Measurements from ENCODE around the gene RBM41. TPM values are rescaled to one million over a fixed set of nuclear protein-coding genes. Genes with fewer than 3 reads are reported as not detected.
A peak's percentile ranks its signal among the peaks of the same experiment; 100 is the strongest.
"Not testable (repeated sequence)": the region's sequence is repeated elsewhere in the genome, so short reads cannot be mapped to it uniquely, and the experiment has no call there.

Gene RBM41
- total RNA-seq = 1 to 10 TPM; 6.7 to 7.3 TPM

DNA sequence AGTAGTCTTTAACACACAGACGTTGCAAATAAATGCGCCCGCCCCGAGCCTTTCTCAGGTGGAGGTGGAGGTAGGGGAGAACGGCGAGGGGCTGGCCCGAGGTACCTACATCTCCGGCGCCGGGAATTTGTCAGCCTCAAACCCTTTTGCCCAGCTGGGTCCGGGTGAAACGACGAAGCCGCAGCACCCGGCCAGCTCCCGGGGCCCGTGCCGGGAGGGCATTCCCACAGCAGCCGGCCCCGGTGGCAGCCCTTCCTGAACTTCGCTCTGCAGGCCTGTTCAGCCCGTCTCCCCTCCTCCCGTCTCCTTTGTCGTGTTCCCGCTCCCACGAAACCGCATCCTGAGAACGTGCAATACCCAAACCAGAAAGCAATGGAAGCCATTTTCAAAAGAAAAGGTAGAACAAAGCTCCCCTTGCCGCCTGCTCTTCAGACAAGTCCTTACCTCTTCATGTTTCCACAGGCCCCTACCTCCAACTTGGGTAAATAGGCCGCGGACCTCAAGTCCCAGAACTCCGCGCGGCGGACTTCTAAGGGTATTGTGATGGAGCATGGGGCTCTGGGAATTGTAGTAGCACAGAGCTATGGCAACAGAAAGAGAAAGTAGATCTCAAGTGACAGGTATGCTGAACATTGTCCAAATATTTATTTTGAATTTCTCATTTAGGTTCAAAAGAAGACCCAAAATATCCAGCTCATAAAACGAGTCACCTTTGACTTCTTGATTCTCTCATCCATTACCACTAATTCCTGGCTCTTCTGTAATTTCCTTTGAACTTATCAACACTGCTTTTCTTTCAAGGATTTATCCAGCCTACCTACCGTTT is at the start of gene RBM41:
TSS of gene RBM41 (minus strand) at position 501 of the 826 bp plus-strand sequence. CDS start at position 452, 49 bp downstream.
- TF ChIP-seq, protein P1, sequence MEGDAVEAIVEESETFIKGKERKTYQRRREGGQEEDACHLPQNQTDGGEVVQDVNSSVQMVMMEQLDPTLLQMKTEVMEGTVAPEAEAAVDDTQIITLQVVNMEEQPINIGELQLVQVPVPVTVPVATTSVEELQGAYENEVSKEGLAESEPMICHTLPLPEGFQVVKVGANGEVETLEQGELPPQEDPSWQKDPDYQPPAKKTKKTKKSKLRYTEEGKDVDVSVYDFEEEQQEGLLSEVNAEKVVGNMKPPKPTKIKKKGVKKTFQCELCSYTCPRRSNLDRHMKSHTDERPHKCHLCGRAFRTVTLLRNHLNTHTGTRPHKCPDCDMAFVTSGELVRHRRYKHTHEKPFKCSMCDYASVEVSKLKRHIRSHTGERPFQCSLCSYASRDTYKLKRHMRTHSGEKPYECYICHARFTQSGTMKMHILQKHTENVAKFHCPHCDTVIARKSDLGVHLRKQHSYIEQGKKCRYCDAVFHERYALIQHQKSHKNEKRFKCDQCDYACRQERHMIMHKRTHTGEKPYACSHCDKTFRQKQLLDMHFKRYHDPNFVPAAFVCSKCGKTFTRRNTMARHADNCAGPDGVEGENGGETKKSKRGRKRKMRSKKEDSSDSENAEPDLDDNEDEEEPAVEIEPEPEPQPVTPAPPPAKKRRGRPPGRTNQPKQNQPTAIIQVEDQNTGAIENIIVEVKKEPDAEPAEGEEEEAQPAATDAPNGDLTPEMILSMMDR (IDR thresholded peaks at IDR 0.05) = no peak
- H3K4me1 ChIP-seq = no peaks in the 10 kb centered on the region
- no peaks in the 10 kb centered on the region for H3K27me3 ChIP-seq
- H3K9me3 ChIP-seq = no peaks in the 10 kb centered on the region
- peak within 1 kb of the TSS; percentile 44 to 71 for H3K27ac ChIP-seq
- peak within 1 kb of the TSS; percentile 51 to 65 for H3K4me3 ChIP-seq
- H3K36me3 ChIP-seq = peaks cover 17% of the 10 kb centered on the region
- peak; percentile 86 for DNase-seq (ENCODE audit: low spot score)

DNA sequence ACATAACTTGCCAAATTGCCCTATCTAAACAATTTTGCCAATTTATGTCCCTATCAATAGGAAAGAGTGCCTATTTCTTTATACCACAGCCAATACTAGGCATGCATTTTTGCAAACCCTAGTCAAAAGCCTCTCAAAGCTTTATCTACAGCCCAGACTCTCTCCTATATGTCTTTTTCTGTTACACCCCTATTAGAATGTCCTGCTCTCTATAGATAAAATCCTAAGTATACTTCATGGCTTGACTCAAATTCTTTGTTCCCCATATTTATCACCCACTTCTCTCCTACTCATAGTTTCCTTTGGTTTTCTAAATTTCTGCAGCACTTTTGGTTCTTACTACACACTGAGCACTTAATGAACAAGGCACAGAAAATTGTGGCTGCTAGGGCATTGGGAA is 49.6 kb upstream of the RBM41 start:
- Histone ChIP-seq H3K27me3 (no peaks in the 10 kb centered on the region), H3K27ac (no peak overlapping the region), H3K36me3 (no peaks in the 10 kb centered on the region), H3K4me1 (no peaks in the 10 kb centered on the region), H3K9me3 (no peaks in the 10 kb centered on the region), H3K4me3 (no peak overlapping the region)
- TF ChIP-seq, protein P1 (IDR thresholded peaks at IDR 0.05) = no peak
- DNase-seq (ENCODE audit: low spot score) = no peak

- no peak overlapping the region for H3K27ac ChIP-seq
- no peaks in the 10 kb centered on the region for H3K4me1 ChIP-seq
- H3K36me3 ChIP-seq = no peaks in the 10 kb centered on the region
- H3K9me3 ChIP-seq = no peaks in the 10 kb centered on the region
- TF ChIP-seq, protein P1 (IDR thresholded peaks at IDR 0.05) = no peak
- DNase-seq (ENCODE audit: low spot score) = no peak
- H3K4me3 ChIP-seq = no peak overlapping the region
- no peaks in the 10 kb centered on the region for H3K27me3 ChIP-seq
Measured at GRCh38 chrX:107167163-107167921, 48.7 kb upstream of the RBM41 start.

DNA sequence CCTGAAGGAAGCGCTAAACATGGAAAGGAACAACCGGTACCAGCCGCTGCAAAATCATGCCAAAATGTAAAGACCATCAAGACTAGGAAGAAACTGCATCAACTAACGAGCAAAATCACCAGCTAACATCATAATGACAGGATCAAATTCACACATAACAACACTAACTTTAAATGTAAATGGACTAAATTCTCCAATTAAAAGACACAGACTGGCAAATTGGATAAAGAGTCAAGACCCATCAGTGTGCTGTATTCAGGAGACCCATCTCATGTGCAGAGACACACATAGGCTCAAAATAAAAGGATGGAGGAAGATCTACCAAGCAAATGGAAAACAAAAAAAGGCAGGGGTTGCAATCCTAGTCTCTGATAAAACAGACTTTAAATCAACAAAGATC is 39.0 kb upstream of the RBM41 start:
- not testable (repeated sequence) for H3K4me3 ChIP-seq; DNase-seq (ENCODE audit: low spot score); H3K27me3 ChIP-seq; H3K9me3 ChIP-seq; H3K27ac ChIP-seq; H3K36me3 ChIP-seq; H3K4me1 ChIP-seq

GRCh38 chrX:107155621-107156430 is 37.2 kb upstream of the RBM41 start:
- H3K4me3 ChIP-seq; H3K27me3 ChIP-seq; H3K9me3 ChIP-seq; H3K27ac ChIP-seq; DNase-seq (ENCODE audit: low spot score); H3K4me1 ChIP-seq; H3K36me3 ChIP-seq: not testable (repeated sequence)

- Histone ChIP-seq H3K9me3 (no peaks in the 10 kb centered on the region), H3K36me3 (no peaks in the 10 kb centered on the region), H3K27me3 (peaks cover 0 to 3% of the 10 kb centered on the region in 2 donors), H3K4me1 (no peaks in the 10 kb centered on the region), H3K27ac (no peak overlapping the region), H3K4me3 (no peak overlapping the region)
- TF ChIP-seq, protein P1 (IDR thresholded peaks at IDR 0.05) = no peak
- no peak for DNase-seq (ENCODE audit: low spot score)
Measured at GRCh38 chrX:107154787-107155620, 36.4 kb upstream of the RBM41 start.
